ENCODE data around the gene ENTR1.

The ENTR1 gene

GRCh38 chr9:136374183-136374575 is 36.2 kb downstream of the ENTR1 start:
- DNase-seq, result no peak

- DNase-seq, result peak in 1 of 2 donors; percentile 43
Measured at GRCh38 chr9:136373300-136374182, 36.9 kb downstream of the ENTR1 start, which contains the start of gene CARD9. Gene CARD9, minus strand, starts transcription at chr9:136373669. Its CDS starts 1,591 bp downstream, at chr9:136372078.

- DNase-seq, result peak in 1 of 2 donors; percentile 29
Measured at GRCh38 chr9:136372561-136373299, 37.7 kb downstream of the ENTR1 start.

GRCh38 chr9:136372006-136372405 is 38.4 kb downstream of the ENTR1 start:
- DNase-seq, result no peak

- no peak for DNase-seq
Measured at GRCh38 chr9:136371533-136371880, 38.9 kb downstream of the ENTR1 start.

GRCh38 chr9:136370687-136371532 is 39.5 kb downstream of the ENTR1 start:
- DNase-seq, result no peak

- no peak for DNase-seq
Measured at GRCh38 chr9:136370037-136370436, 40.4 kb downstream of the ENTR1 start.

GRCh38 chr9:136368190-136368589 is 42.2 kb downstream of the ENTR1 start:
- DNase-seq, result no peak

GRCh38 chr9:136367296-136368145 is 42.9 kb downstream of the ENTR1 start:
- DNase-seq, result no peak

GRCh38 chr9:136366826-136367225 is 43.6 kb downstream of the ENTR1 start:
- DNase-seq, result no peak

GRCh38 chr9:136365775-136366222 is 44.6 kb downstream of the ENTR1 start:
- peak in 1 of 2 donors; percentile 11 for DNase-seq

- no peak for DNase-seq
Measured at GRCh38 chr9:136364942-136365774, 45.3 kb downstream of the ENTR1 start.

GRCh38 chr9:136363949-136364748 is 46.3 kb downstream of the ENTR1 start:
- DNase-seq, result no peak

- DNase-seq, result peak; percentile 91 to 94
Measured at GRCh38 chr9:136363106-136363948, 47.1 kb downstream of the ENTR1 start, which contains the start of gene DNLZ. Gene DNLZ, minus strand, starts transcription at chr9:136363744. Its CDS starts 30 bp downstream, at chr9:136363714.

GRCh38 chr9:136362450-136362784 is 48.0 kb downstream of the ENTR1 start:
- DNase-seq, result no peak

- DNase-seq, result no peak
Measured at GRCh38 chr9:136361754-136362449, 48.5 kb downstream of the ENTR1 start.

GRCh38 chr9:136361047-136361753 is 49.2 kb downstream of the ENTR1 start:
- DNase-seq, result no peak

Measured in hippocampal formation (tissue), 2 donors.